LNCaP clone FGC (cell line): ENCODE results near the gene CYREN.
"Not testable (repeated sequence)": the region's sequence is repeated elsewhere in the genome, so short reads cannot be mapped to it uniquely, and the experiment has no call there.

ENCODE experiments used
- DNase-seq: peaks from one replicate; pipeline ENCODE4 v3.0.0-alpha.2; 2011; ENCODE audit warnings: low read depth
- H3K4me3 ChIP-seq: 2 replicates; pipeline ENCODE4 v1.5.1; 2011; ENCODE audit warnings: mild to moderate bottlenecking, low read depth, low read length, control low read depth
- TF ChIP-seq, protein P1 (sequence below): IDR thresholded peaks from 2 replicates; pipeline ENCODE4 v1.5.1; 2012; ENCODE audit warnings: mild to moderate bottlenecking; ENCODE audit not compliant: control insufficient read depth, insufficient read depth; ENCODE audit errors: extremely low read depth

Gene CYREN

DNA sequence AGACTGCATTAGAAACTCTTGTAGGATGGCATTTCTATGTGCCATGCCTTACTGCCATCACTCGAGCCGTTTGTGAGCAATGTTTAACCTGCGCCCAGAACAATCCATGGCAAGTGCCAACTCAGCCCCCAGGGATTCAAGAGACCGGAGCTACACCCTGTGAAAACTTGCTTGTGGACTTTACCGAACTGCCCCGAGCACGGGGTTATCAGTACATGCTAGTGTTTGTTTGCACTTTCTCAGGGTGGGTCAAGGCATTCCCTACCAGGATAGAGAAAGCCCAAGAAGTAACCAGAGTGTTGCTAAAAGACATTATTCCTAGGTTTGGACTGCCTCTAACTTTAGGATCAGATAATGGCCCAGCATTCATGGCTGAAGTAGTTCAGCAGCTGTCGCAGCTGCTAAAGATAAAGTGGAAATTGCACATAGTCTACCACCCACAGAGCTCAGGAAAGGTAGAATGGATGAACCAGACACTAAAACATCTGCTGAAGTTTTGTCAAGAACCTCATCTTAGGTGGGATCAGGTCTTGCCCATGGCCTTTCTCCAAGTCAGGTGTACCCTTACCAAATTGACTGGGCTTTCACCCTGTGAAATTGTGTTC lies 8.9 kb upstream of the CYREN start:
- no peak overlapping the region for H3K4me3 ChIP-seq
- DNase-seq, result no peak
- TF ChIP-seq, protein P1, sequence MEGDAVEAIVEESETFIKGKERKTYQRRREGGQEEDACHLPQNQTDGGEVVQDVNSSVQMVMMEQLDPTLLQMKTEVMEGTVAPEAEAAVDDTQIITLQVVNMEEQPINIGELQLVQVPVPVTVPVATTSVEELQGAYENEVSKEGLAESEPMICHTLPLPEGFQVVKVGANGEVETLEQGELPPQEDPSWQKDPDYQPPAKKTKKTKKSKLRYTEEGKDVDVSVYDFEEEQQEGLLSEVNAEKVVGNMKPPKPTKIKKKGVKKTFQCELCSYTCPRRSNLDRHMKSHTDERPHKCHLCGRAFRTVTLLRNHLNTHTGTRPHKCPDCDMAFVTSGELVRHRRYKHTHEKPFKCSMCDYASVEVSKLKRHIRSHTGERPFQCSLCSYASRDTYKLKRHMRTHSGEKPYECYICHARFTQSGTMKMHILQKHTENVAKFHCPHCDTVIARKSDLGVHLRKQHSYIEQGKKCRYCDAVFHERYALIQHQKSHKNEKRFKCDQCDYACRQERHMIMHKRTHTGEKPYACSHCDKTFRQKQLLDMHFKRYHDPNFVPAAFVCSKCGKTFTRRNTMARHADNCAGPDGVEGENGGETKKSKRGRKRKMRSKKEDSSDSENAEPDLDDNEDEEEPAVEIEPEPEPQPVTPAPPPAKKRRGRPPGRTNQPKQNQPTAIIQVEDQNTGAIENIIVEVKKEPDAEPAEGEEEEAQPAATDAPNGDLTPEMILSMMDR, result no peak

- TF ChIP-seq, protein P1, result no peak
- DNase-seq, result no peak
- no peak overlapping the region for H3K4me3 ChIP-seq
Measured at GRCh38 chr7:135178364-135178763, 7.9 kb upstream of the CYREN start.

GRCh38 chr7:135177028-135177696 lies 6.7 kb upstream of the CYREN start:
- no peak for DNase-seq
- TF ChIP-seq, protein P1, result no peak
- H3K4me3 ChIP-seq, result no peak overlapping the region

- no peak overlapping the region for H3K4me3 ChIP-seq
- TF ChIP-seq, protein P1, result no peak
- DNase-seq, result no peak
Measured at GRCh38 chr7:135175931-135176330, 5.4 kb upstream of the CYREN start.

GRCh38 chr7:135174941-135175340 lies 4.4 kb upstream of the CYREN start:
- no peak for DNase-seq

DNA sequence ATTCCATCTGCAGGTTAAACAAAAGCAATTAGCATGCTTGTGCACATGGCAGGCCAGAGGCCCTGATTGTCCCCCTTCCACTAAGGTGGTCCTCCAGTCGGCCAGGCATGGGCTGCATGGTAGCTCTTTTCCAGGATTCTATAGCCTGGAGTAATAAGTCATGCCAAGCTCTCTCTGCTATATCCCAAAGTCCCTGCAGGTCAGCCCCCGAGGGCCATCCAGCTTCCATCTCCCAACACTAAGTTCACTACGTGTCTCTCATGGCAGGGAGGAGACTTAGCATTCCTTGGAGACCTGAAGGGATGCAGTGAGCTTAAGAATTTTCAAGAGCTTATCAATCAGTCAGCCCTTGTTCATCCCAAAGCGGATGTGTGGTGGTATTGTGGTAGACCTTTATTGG lies 3.4 kb upstream of the CYREN start:
- not testable (repeated sequence) for DNase-seq, H3K4me3 ChIP-seq

More at GRCh38 chr7:135174941-135175340, 4.4 kb upstream of the CYREN start:
- TF ChIP-seq, protein P1, result no peak
- no peak overlapping the region for H3K4me3 ChIP-seq

GRCh38 chr7:135171581-135172291 lies 1.2 kb upstream of the CYREN start:
- not testable (repeated sequence) for DNase-seq, H3K4me3 ChIP-seq

GRCh38 chr7:135170998-135171481 lies 533 bp upstream of the CYREN start:
- not testable (repeated sequence) for DNase-seq
- H3K4me3 ChIP-seq, result peak overlapping the region; percentile 74
